ENCODE measurements around the gene LHPP. TPM values are rescaled to one million over a fixed set of nuclear protein-coding genes. Genes with fewer than 3 reads are reported as not detected.

Gene LHPP
- total RNA-seq, 2 experiments from 2014 or later: 11.1 to 15.1 TPM

DNA sequence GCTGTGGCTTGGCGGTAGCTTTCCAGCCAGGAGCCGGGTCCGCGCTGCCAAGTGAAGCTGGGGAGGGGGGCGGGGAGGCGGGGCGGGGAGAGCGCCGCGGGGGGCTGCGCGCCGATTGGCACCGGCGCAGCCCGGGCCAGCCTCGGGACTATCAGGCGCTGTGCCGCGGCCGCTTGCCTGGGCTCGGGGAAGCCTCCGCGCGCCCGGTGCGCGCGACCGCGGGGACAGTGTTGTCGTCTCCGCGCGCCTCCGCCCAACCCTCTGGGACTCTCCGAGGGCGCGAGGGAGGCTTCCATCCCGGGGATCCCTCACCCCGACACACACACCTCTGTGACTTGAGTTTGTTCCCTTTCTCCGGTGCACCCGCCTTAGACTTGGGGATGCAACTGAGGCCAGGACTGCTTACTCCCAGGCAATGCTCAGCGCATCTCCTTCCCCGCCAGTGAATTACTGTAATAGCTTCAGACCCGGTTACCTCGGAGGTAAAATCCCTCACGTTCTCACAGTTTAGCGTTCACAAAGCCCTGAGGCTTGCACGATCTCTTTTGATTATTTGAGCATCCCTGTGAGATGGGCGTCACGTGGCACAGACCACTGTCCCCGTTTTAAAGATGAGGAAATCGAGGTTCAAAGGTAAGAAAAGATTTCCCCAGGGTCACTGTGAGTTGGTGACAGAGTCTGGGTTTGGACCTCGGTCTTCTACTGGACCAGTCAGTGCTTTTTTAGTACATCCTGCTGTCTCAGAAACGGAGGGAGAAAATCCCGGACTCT is 11.4 kb upstream of the LHPP start, which contains the start of gene NKX1-2:
Gene NKX1-2 (minus strand): TSS at position 24 of the 771 bp plus-strand sequence. CDS start 92 bp downstream, outside the sequence.
- Mint-ChIP-seq H3K4me3 (no peak within 1 kb of the TSS), H3K27ac (no peak within 1 kb of the TSS), H3K27me3 (peaks cover 79% of the 10 kb centered on the region), H3K36me3 (ENCODE audit: low read depth) (no peaks in the 10 kb centered on the region), H3K4me1 (ENCODE audit: low read depth) (peaks cover 17% of the 10 kb centered on the region), H3K9me3 (no peaks in the 10 kb centered on the region)
- CTCF ChIA-PET: no interaction called here
- ATAC-seq (no peak), DNase-seq (no peak)
- POLR2A ChIA-PET: interaction anchor here (2.5 kb wide), 1 partner anchor 11 kb away, joined by 14 read pairs; the partner anchor contains the start of gene LHPP
- TF ChIP-seq, protein P1, sequence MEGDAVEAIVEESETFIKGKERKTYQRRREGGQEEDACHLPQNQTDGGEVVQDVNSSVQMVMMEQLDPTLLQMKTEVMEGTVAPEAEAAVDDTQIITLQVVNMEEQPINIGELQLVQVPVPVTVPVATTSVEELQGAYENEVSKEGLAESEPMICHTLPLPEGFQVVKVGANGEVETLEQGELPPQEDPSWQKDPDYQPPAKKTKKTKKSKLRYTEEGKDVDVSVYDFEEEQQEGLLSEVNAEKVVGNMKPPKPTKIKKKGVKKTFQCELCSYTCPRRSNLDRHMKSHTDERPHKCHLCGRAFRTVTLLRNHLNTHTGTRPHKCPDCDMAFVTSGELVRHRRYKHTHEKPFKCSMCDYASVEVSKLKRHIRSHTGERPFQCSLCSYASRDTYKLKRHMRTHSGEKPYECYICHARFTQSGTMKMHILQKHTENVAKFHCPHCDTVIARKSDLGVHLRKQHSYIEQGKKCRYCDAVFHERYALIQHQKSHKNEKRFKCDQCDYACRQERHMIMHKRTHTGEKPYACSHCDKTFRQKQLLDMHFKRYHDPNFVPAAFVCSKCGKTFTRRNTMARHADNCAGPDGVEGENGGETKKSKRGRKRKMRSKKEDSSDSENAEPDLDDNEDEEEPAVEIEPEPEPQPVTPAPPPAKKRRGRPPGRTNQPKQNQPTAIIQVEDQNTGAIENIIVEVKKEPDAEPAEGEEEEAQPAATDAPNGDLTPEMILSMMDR (IDR thresholded peaks at IDR 0.05): no peak
- intact Hi-C loops (cut with micrococcal nuclease): no loop called here

DNA sequence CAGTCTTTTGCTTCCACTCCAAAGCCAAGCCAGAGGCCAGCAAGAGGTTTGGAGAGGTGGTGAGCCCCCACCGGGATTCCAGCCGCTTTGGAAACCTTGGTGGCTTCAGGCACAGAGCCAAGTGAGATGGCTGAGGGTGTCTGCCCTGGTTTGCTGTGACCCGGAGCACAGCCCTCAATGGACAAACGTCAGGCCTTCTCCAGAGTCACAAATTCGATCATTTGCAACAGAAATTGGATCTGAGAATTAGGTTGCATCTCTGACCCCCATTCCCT is 10.9 kb upstream of the LHPP start:
- H3K9me3 Mint-ChIP-seq: no peaks in the 10 kb centered on the region
- ATAC-seq (no peak), DNase-seq (no peak)
- peaks cover 17% of the 10 kb centered on the region for H3K4me1 Mint-ChIP-seq (ENCODE audit: low read depth)
- ChIA-PET POLR2A (interaction anchor here (1.3 kb wide), 1 partner anchor 10 kb away, joined by 5 read pairs; the partner anchor contains the start of gene LHPP), CTCF (no interaction called here)
- H3K36me3 Mint-ChIP-seq (ENCODE audit: low read depth): no peaks in the 10 kb centered on the region
- H3K4me3 Mint-ChIP-seq: no peak overlapping the region
- H3K27me3 Mint-ChIP-seq: peaks cover 78% of the 10 kb centered on the region
- no peak overlapping the region for H3K27ac Mint-ChIP-seq
- TF ChIP-seq, protein P1 (IDR thresholded peaks at IDR 0.05): no peak
- intact Hi-C loops (cut with micrococcal nuclease): no loop called here

DNA sequence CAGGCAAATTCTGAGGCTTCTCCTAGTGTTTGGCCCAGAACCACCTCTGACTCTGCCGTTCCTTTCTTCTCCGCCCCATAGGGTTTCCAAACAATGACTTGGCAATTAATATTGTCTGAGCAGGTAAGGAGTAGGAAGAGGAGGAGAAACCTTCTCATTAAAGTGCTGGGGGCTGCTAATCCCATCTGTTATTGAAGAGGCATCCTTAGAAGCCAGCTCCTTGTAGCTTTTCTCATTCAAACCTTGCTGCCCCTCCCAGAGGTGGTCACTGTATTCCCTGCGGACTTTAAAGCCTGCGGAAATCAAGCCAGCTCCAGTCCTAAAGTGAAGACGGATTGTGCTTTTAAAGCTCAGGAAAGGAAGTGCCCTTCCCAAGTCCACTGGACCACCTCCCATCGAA is 10.3 kb upstream of the LHPP start:
- ATAC-seq (no peak), DNase-seq (no peak)
- no peak overlapping the region for H3K27ac Mint-ChIP-seq
- H3K4me3 Mint-ChIP-seq: no peak overlapping the region
- no peaks in the 10 kb centered on the region for H3K9me3 Mint-ChIP-seq
- H3K4me1 Mint-ChIP-seq (ENCODE audit: low read depth): peaks cover 17% of the 10 kb centered on the region
- no peaks in the 10 kb centered on the region for H3K36me3 Mint-ChIP-seq (ENCODE audit: low read depth)
- ChIA-PET POLR2A (interaction anchor here (1.3 kb wide), 1 partner anchor 10 kb away, joined by 5 read pairs; the partner anchor contains the start of gene LHPP), CTCF (no interaction called here)
- intact Hi-C loops (cut with micrococcal nuclease): no loop called here
- TF ChIP-seq, protein P1 (IDR thresholded peaks at IDR 0.05): no peak
- H3K27me3 Mint-ChIP-seq: peaks cover 78% of the 10 kb centered on the region

DNA sequence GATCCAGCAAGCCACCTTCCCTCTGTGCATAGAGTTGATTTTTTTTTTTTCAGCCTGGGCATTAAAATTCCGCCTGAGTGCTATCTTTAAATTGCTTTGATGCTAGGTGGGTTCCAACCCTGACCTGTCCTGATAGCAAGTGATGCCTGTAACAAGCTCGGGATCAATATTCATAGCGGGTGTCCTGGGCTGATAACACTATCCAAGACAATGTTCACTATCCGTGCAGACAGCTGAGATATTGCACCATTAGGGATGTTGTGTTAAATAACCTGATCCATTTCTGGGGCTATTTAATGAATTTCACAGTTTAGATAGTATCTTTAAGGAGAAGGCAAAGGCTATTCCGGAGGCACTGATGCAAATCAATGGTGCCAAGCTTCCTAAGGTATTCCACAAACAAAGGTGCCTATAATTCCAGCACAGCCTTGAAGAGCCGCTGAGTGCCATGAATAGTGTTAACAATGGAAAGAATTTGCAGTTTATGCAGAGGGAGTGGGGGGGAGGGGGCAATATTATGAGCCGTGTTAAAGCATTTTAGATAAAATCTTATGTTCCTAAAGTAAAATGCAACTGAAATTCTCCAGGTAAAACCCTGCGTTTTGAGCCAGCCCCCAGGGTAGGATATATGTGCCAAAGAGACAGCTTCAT is 7.5 kb upstream of the LHPP start:
- CTCF ChIA-PET: interaction anchor here (1.0 to 1.6 kb wide), 2 partner anchors 33 to 65 kb away, joined by 3 to 4 read pairs; no protein-coding TSS in a partner anchor
- no peaks in the 10 kb centered on the region for H3K9me3 Mint-ChIP-seq
- H3K27ac Mint-ChIP-seq: no peak overlapping the region
- peaks cover 7% of the 10 kb centered on the region for H3K4me1 Mint-ChIP-seq (ENCODE audit: low read depth)
- peaks cover 65% of the 10 kb centered on the region for H3K27me3 Mint-ChIP-seq
- no peak for DNase-seq
- H3K36me3 Mint-ChIP-seq (ENCODE audit: low read depth): no peaks in the 10 kb centered on the region
- intact Hi-C loops (cut with micrococcal nuclease): no loop called here
- H3K4me3 Mint-ChIP-seq: no peak overlapping the region
- POLR2A ChIA-PET: no interaction called here
- no peak for ATAC-seq
- TF ChIP-seq, protein P1 (IDR thresholded peaks at IDR 0.05): no peak

DNA sequence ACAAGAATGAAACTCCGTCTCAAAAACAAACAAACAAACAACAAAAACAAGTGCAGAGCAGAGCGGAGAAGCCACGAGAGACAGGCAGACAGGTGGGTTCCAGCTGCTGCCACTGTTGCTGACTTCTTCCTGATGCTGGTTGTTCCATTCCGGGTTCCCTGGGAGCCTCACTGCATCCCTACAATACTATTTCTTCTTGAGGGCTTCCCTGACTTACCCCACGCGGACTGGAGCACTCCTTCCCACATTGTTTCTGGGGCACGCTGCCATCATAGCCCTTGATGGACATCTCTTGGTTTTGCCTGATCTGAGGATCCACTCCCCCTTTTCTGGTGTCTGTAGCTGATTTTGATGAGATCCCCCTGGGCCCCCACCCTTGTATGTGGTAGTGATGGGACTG is 6.2 kb upstream of the LHPP start:
- ATAC-seq (no peak), DNase-seq (no peak)
- Mint-ChIP-seq H3K4me1 (ENCODE audit: low read depth) (peaks cover 4% of the 10 kb centered on the region), H3K36me3 (ENCODE audit: low read depth) (no peaks in the 10 kb centered on the region), H3K27me3 (peaks cover 55% of the 10 kb centered on the region), H3K9me3 (no peaks in the 10 kb centered on the region), H3K27ac (no peak overlapping the region), H3K4me3 (no peak overlapping the region)
- intact Hi-C loops (cut with micrococcal nuclease): no loop called here
- CTCF ChIA-PET: no interaction called here
- TF ChIP-seq, protein P1 (IDR thresholded peaks at IDR 0.05): no peak
- POLR2A ChIA-PET: no interaction called here

Data from activated CD8-positive, alpha-beta T cell treated with anti-CD3 and anti-CD28 coated beads for 36 hours (primary cell).